ENCODE results near the gene NUPR1. TPM values are rescaled to one million over a fixed set of nuclear protein-coding genes. Genes with fewer than 3 reads are reported as not detected.
"Not testable (repeated sequence)": the region's sequence is repeated elsewhere in the genome, so short reads cannot be mapped to it uniquely, and the experiment has no call there.

The NUPR1 gene
- polyA plus RNA-seq, 1 of the 3 experiments (the other 2 are of a cell fraction) = 0.61 TPM

DNA sequence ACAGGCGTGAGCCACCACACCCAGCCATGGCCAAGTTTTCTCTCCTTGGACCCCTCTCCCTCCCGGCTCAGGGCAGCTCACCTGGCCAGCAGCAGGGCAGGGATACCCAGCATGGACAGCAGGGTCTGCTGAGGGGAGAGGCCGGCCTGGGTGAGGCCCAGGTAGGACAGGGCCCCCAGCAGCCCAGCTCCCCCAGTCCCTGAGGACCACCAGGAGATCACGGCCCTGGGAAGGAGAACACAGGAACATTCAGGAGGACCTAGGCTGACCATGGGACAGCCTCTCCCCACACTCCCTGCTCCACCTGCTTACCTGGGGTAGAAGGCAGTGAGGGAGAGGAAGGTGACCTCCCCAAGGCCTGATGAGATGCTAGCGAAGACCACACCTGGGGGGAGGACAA is 52.5 kb downstream of the NUPR1 start:
- ChIA-PET CTCF (no interaction called here), POLR2A (no interaction called here)
- peaks cover 3% of the 10 kb centered on the region; the same call in 1 of the 2 replicates for H3K79me2 ChIP-seq (ENCODE audit: insufficient read depth)
- no peak overlapping the region for H3K4me3 ChIP-seq (ENCODE audit: low read depth in 2 of 2, low read length in 1 of 2)
- H3F3A ChIP-seq (replicated peaks; ENCODE audit: insufficient read depth) = no peaks in the 10 kb centered on the region
- no peaks in the 10 kb centered on the region for H3K27me3 ChIP-seq (ENCODE audit: insufficient read depth)
- H3K4me2 ChIP-seq = no peak overlapping the region
- WGBS (ENCODE audit: low lambda C conversion rate) = 93% methylated on average over 3 of the region's 5 CpGs
- H4K20me1 ChIP-seq (ENCODE audit: insufficient read depth) = no peaks in the 10 kb centered on the region
- H2AFZ ChIP-seq (ENCODE audit: low read depth) = no peak overlapping the region
- H3K4me1 ChIP-seq (ENCODE audit: control insufficient read depth in 1 of 2, insufficient read depth in 2 of 2, low read depth in 1 of 2, low read length in 1 of 2) = no peaks in the 10 kb centered on the region; a peak in 1 of 4 replicates
- no peak for DNase-seq
- no peak overlapping the region for H3K27ac ChIP-seq (ENCODE audit: low read depth in 2 of 2, low read length in 1 of 2)
- no peaks in the 10 kb centered on the region for H3K9me3 ChIP-seq
- TF ChIP-seq NFIC (IDR thresholded peaks at IDR 0.05; ENCODE audit: borderline replicate concordance) = no peak
- no peak for TF ChIP-seq NRF1 (IDR thresholded peaks at IDR 0.05; ENCODE audit: low read depth, low read length)
- TF ChIP-seq TCF12 (IDR thresholded peaks at IDR 0.05) = no peak
- TF ChIP-seq RCOR1 (IDR thresholded peaks at IDR 0.05; ENCODE audit: low read length) = no peak
- no peak for TF ChIP-seq RFX5 (IDR thresholded peaks at IDR 0.05; ENCODE audit: low read length)
- TF ChIP-seq TEAD4 (IDR thresholded peaks at IDR 0.05; ENCODE audit: borderline replicate concordance, insufficient read depth) = no peak
- TF ChIP-seq, protein P1, sequence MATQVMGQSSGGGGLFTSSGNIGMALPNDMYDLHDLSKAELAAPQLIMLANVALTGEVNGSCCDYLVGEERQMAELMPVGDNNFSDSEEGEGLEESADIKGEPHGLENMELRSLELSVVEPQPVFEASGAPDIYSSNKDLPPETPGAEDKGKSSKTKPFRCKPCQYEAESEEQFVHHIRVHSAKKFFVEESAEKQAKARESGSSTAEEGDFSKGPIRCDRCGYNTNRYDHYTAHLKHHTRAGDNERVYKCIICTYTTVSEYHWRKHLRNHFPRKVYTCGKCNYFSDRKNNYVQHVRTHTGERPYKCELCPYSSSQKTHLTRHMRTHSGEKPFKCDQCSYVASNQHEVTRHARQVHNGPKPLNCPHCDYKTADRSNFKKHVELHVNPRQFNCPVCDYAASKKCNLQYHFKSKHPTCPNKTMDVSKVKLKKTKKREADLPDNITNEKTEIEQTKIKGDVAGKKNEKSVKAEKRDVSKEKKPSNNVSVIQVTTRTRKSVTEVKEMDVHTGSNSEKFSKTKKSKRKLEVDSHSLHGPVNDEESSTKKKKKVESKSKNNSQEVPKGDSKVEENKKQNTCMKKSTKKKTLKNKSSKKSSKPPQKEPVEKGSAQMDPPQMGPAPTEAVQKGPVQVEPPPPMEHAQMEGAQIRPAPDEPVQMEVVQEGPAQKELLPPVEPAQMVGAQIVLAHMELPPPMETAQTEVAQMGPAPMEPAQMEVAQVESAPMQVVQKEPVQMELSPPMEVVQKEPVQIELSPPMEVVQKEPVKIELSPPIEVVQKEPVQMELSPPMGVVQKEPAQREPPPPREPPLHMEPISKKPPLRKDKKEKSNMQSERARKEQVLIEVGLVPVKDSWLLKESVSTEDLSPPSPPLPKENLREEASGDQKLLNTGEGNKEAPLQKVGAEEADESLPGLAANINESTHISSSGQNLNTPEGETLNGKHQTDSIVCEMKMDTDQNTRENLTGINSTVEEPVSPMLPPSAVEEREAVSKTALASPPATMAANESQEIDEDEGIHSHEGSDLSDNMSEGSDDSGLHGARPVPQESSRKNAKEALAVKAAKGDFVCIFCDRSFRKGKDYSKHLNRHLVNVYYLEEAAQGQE (IDR thresholded peaks at IDR 0.05; ENCODE audit: low read depth, low read length) = no peak
- TF ChIP-seq, protein P2, sequence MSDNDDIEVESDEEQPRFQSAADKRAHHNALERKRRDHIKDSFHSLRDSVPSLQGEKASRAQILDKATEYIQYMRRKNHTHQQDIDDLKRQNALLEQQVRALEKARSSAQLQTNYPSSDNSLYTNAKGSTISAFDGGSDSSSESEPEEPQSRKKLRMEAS (IDR thresholded peaks at IDR 0.05; ENCODE audit: low read depth) = no peak
- no peak for TF ChIP-seq FOXM1 (IDR thresholded peaks at IDR 0.05; ENCODE audit: low read depth)
- TF ChIP-seq EP300 (IDR thresholded peaks at IDR 0.05; ENCODE audit: borderline replicate concordance in 1 of 2, low read depth in 1 of 2, low read length in 1 of 2) = no peak
- no peak for TF ChIP-seq SMC3 (IDR thresholded peaks at IDR 0.05; ENCODE audit: low read depth, low read length)
- TF ChIP-seq FOXJ3 (CRISPR knock-in tag; IDR thresholded peaks at IDR 0.05) = no peak
- no peak for TF ChIP-seq POLR2AphosphoS5 (IDR thresholded peaks at IDR 0.05; ENCODE audit: low read depth, low read length)
- TF ChIP-seq MXI1 (IDR thresholded peaks at IDR 0.05; ENCODE audit: low read depth, low read length) = no peak
- no peak for TF ChIP-seq CHD2 (IDR thresholded peaks at IDR 0.05; ENCODE audit: low read length, partially characterized antibody)
- TF ChIP-seq, protein P3, sequence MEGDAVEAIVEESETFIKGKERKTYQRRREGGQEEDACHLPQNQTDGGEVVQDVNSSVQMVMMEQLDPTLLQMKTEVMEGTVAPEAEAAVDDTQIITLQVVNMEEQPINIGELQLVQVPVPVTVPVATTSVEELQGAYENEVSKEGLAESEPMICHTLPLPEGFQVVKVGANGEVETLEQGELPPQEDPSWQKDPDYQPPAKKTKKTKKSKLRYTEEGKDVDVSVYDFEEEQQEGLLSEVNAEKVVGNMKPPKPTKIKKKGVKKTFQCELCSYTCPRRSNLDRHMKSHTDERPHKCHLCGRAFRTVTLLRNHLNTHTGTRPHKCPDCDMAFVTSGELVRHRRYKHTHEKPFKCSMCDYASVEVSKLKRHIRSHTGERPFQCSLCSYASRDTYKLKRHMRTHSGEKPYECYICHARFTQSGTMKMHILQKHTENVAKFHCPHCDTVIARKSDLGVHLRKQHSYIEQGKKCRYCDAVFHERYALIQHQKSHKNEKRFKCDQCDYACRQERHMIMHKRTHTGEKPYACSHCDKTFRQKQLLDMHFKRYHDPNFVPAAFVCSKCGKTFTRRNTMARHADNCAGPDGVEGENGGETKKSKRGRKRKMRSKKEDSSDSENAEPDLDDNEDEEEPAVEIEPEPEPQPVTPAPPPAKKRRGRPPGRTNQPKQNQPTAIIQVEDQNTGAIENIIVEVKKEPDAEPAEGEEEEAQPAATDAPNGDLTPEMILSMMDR (IDR thresholded peaks at IDR 0.05) = no peak
- TF ChIP-seq TAF1 (IDR thresholded peaks at IDR 0.05; ENCODE audit: borderline replicate concordance, low read depth, low read length) = no peak
- TF ChIP-seq JUND (IDR thresholded peaks at IDR 0.05) = no peak
- H3K9ac ChIP-seq = no peak overlapping the region
- H3K36me3 ChIP-seq (replicated peaks in 1 of 2; ENCODE audit: control insufficient read depth in 1 of 2, insufficient read depth in 2 of 2, low read length in 1 of 2) = peaks cover 0 to 7% of the 10 kb centered on the region in 2 experiments
- H3K9me2 ChIP-seq = no peaks in the 10 kb centered on the region

DNA sequence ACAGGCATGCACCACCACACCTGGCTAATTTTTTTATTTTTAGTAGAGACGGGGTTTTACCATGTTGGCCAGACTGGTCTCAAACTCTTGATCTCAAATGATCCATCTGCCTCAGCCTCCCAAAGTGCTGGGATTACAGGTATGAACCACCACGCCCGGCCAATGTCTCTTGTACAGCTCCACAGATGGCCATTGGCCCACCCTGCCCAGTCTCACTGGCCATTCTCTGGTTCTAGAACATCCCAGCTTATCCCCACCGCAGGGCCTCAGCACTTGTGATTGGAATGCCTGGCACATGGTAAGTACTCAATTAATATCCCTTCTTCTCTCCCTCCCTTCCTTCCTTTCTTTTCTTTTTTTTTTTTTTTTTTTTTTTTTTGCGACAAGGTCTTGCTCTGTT is 55.4 kb downstream of the NUPR1 start:
- H3K36me3 ChIP-seq (replicated peaks in 1 of 2; ENCODE audit: control insufficient read depth in 1 of 2, insufficient read depth in 2 of 2, low read length in 1 of 2); H3K27me3 ChIP-seq (ENCODE audit: insufficient read depth); H3K9me2 ChIP-seq; H3K4me3 ChIP-seq (ENCODE audit: low read depth in 2 of 2, low read length in 1 of 2); H3F3A ChIP-seq (replicated peaks; ENCODE audit: insufficient read depth); DNase-seq; H2AFZ ChIP-seq (ENCODE audit: low read depth); H3K9me3 ChIP-seq; H3K4me2 ChIP-seq; H3K9ac ChIP-seq; H4K20me1 ChIP-seq (ENCODE audit: insufficient read depth); H3K4me1 ChIP-seq (ENCODE audit: control insufficient read depth in 1 of 2, insufficient read depth in 2 of 2, low read depth in 1 of 2, low read length in 1 of 2); H3K27ac ChIP-seq (ENCODE audit: low read depth in 2 of 2, low read length in 1 of 2); POLR2A ChIA-PET; H3K79me2 ChIP-seq (ENCODE audit: insufficient read depth): not testable (repeated sequence)
- WGBS (ENCODE audit: low lambda C conversion rate) = 91% methylated on average over 5 of the region's 5 CpGs
- CTCF ChIA-PET = interaction anchor here (0.5 kb wide), 1 partner anchor 1195 kb away, joined by 3 read pairs; no protein-coding TSS in a partner anchor

Measured in SK-N-SH (cell line).